Measurements from ENCODE around the gene PHC2.

Gene PHC2

GRCh38 chr1:33348194-33348593 lies 82.7 kb downstream of the PHC2 start:
- no peak overlapping the region; the same call in 1 of the 2 replicates for H3K27ac ChIP-seq

GRCh38 chr1:33347650-33347992 lies 83.3 kb downstream of the PHC2 start:
- no peak overlapping the region for H3K27ac ChIP-seq
- TF ChIP-seq ZFX (IDR thresholded peaks at IDR 0.05) (no peak), CTCF (conservative IDR thresholded peaks at IDR 0.05) (no peak)

More at GRCh38 chr1:33348194-33348593, 82.7 kb downstream of the PHC2 start:
- no peak for TF ChIP-seq CTCF (conservative IDR thresholded peaks at IDR 0.05)
- TF ChIP-seq ZFX (IDR thresholded peaks at IDR 0.05): no peak

GRCh38 chr1:33346927-33347649 lies 83.8 kb downstream of the PHC2 start:
- no peak for TF ChIP-seq ZFX (IDR thresholded peaks at IDR 0.05)
- no peak for TF ChIP-seq CTCF (conservative IDR thresholded peaks at IDR 0.05)
- H3K27ac ChIP-seq: no peak overlapping the region

- TF ChIP-seq ZFX (IDR thresholded peaks at IDR 0.05): no peak
- TF ChIP-seq CTCF (conservative IDR thresholded peaks at IDR 0.05): no peak
- no peak overlapping the region for H3K27ac ChIP-seq
These were observed 84.4 kb downstream of the PHC2 start for GRCh38 chr1:33346533-33346926.

- TF ChIP-seq CTCF (conservative IDR thresholded peaks at IDR 0.05) (no peak), ZFX (IDR thresholded peaks at IDR 0.05) (no peak)
- no peak overlapping the region for H3K27ac ChIP-seq
These were observed 85.9 kb downstream of the PHC2 start for GRCh38 chr1:33344896-33345560.

- TF ChIP-seq ZFX (IDR thresholded peaks at IDR 0.05): no peak
- TF ChIP-seq CTCF (conservative IDR thresholded peaks at IDR 0.05): no peak
- no peak overlapping the region for H3K27ac ChIP-seq
These were observed 87.4 kb downstream of the PHC2 start for GRCh38 chr1:33343539-33343938.

- H3K27ac ChIP-seq: peak overlapping the region; percentile 64
- TF ChIP-seq CTCF (conservative IDR thresholded peaks at IDR 0.05): no peak
These were observed 88.7 kb downstream of the PHC2 start for GRCh38 chr1:33342041-33342723.
